ENCODE results near the gene ASGR2.

- TF ChIP-seq CTCF (IDR thresholded peaks at IDR 0.05): no peak
- no peak for TF ChIP-seq POLR2A (IDR thresholded peaks at IDR 0.05)
Observed at GRCh38 chr17:7074931-7075330, 39.7 kb downstream of the ASGR2 start.

All from adrenal gland (tissue), 5 donors.